ENCODE results near the gene ARHGAP31. TPM values are rescaled to one million over a fixed set of nuclear protein-coding genes. Genes with fewer than 3 reads are reported as not detected.

ARHGAP31 gene
- total and polyA plus RNA-seq, 2 of the 8 experiments (the other 6 are each of a cell fraction or from before 2014, with no cell fraction given): 1.1 to 7.6 TPM

DNA sequence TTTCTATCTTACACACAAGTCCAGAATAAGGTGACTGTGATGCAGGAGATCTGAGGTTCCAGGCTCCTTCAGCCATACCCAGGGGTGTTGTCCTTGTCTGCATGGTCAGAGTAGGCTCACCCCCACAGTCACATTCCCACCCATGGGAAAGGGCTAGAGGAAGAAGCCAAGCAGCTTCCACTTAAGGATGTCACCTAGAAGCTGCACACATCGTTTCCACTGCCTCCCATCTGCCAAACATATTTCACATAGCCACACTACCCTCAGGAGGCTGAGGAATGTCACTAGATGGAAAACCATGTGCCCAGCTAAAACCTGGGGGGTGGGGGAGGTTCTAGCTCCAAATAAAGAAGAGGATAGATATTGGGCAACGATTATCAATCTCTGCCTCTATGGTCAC is 111.1 kb downstream of the ARHGAP31 start (continued):
- TF ChIP-seq RNF2 (IDR thresholded peaks at IDR 0.05; ENCODE audit: borderline replicate concordance, low read depth, low read length, missing control alignments, poor library complexity, severe bottlenecking): no peak
- no peak for TF ChIP-seq SP2 (IDR thresholded peaks at IDR 0.05; ENCODE audit: low read length)
- TF ChIP-seq ASH2L (IDR thresholded peaks at IDR 0.05; ENCODE audit: low read length): no peak
- no peak for TF ChIP-seq JUN (IDR thresholded peaks at IDR 0.05; ENCODE audit: low read depth, low read length)
- no peak for TF ChIP-seq HDAC2 (IDR thresholded peaks at IDR 0.05; ENCODE audit: borderline replicate concordance in 1 of 2, low read depth in 2 of 2, low read length in 2 of 2)
- no peak for TF ChIP-seq FOSL1 (IDR thresholded peaks at IDR 0.05; ENCODE audit: insufficient read depth, low read depth, low read length)
- TF ChIP-seq RXRA (IDR thresholded peaks at IDR 0.05; ENCODE audit: insufficient read depth, low read depth, low read length): no peak
- TF ChIP-seq BACH1 (IDR thresholded peaks at IDR 0.05; ENCODE audit: low read length): no peak
- TF ChIP-seq, protein P1, sequence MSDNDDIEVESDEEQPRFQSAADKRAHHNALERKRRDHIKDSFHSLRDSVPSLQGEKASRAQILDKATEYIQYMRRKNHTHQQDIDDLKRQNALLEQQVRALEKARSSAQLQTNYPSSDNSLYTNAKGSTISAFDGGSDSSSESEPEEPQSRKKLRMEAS (IDR thresholded peaks at IDR 0.05): no peak

Measured in H1 (cell line).